Measurements from ENCODE around the gene GNAI3.

Gene GNAI3

GRCh38 chr1:109548321-109549267, at the start of gene GNAI3:
TSS of gene GNAI3 (plus strand) at chr1:109548615. CDS start at chr1:109548721, 106 bp downstream.
- peak; percentile 96 for DNase-seq

GRCh38 chr1:109499081-109499480, 49.3 kb upstream of the GNAI3 start:
- no peak for DNase-seq

DNA sequence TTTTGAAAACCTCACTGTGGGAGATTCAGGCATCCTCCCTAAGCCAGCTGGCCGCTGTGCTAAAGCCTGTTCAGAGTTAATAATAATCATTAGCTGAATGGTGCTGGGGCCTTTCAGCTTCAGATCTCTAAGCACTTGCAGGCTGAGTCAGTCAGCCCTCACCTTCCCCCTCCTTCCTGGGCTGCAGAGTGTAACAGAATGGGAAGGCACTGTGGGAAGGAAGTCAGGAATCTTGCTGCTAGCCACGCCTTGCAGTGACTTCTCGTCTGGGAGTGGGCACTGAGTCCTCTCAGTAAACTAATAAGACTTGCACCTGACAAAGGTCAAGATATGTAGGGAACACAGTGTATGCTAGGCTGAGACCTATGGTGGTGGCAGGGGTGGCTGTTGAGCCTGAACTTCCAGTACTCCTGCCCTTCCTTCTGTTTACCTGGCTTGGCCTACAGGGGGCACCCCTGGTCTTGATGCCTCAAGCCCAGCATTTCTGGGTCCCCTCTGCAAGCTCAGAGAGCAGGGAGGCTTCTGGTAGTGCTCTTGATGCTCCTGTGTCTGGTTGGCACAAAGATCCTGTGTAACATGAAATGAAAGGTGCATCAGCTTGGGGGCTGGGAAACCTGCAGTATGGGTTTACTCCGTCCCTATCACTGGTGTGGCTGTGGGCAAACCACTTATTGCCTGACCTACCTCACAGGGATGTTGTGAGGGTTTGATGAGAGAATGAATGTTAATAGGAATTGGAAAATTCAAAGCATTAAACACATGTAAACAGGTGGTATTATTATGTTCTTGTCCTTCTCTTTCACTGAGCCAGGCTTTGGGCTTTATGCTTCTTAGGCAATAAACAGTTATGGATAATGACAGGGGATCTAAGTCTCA, 48.5 kb upstream of the GNAI3 start:
- DNase-seq = peak; percentile 54

GRCh38 chr1:109500941-109501381, 47.5 kb upstream of the GNAI3 start:
- DNase-seq = no peak

DNA sequence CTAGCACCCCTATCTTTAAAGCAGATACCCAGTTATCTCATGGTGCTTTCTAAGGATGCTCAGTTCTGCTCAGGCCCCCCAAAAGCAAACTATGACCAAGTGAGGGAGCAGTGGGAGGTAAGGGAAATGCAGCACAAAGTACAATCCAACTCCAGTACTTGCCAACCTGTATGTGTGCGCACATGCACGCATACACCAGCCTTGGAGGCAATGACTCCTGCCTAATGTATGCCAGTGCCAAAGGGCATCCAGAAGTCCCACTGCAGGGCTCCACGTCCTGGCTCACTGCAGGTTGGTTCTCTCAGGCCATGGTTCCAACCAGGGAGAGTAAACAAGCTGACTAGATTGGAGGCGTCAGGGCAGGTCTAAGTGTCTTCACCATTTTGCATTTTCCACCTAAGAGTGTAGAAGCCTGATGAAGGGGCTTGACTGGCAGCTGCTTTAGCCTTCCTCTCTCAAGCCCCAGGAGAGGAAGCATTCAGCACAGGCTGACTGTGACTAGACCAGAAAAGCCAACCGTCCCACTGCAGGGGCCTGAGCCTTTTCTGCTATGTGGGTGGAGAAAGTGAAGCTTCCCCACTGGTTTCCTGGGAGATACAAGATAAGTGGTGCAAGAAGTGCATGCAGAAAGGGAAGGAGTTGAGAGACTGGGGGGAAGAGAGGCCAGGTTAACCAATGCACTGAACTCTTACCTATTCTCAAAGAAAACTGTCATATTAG, 46.6 kb upstream of the GNAI3 start:
- no peak for DNase-seq

DNA sequence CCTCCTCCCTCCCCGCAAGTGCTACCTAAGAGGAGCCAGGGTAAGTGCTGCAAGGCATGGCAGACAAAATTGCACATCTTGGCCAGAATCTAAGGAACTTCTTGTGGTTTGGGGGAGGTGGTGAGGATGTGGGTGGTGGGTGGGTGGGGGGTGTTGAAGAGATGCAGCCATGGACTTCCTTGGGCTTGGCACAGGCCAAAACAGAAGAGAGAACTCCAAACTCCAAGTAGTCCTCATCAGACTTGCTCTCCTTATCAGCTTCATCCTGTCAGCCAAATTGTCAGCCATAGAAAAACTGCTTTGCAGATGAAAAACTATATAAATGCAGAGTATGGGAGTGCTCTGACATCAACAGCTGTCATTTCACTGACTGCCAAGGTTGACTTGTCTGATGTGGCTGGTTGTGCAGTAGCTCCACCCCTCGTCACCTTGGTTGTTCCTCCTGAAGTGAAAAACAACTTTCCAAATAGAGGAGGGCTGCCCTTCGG, 46.0 kb upstream of the GNAI3 start:
- DNase-seq = peak; percentile 76

- no peak for DNase-seq
These were observed 44.5 kb upstream of the GNAI3 start for GRCh38 chr1:109503935-109504334.

DNA sequence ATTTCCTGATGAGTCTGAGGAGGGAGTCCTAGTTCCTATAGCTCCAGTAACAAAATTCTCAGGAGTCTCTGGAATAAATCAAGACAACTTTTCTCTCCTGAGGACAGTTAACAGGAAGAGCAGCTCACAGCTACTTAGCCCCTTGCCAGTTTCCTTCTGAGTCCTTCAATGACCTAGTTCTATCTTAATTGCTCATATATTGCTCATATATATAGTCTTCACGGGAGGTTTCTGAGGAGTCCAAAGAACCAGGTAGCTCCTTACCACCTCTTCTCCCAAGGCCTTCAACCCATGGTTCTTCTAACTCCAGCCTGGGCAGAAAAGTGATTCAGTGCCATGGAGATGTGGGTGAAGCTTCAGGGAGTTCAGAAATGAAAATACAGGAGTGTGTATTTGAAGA, 43.4 kb upstream of the GNAI3 start:
- DNase-seq = no peak

DNA sequence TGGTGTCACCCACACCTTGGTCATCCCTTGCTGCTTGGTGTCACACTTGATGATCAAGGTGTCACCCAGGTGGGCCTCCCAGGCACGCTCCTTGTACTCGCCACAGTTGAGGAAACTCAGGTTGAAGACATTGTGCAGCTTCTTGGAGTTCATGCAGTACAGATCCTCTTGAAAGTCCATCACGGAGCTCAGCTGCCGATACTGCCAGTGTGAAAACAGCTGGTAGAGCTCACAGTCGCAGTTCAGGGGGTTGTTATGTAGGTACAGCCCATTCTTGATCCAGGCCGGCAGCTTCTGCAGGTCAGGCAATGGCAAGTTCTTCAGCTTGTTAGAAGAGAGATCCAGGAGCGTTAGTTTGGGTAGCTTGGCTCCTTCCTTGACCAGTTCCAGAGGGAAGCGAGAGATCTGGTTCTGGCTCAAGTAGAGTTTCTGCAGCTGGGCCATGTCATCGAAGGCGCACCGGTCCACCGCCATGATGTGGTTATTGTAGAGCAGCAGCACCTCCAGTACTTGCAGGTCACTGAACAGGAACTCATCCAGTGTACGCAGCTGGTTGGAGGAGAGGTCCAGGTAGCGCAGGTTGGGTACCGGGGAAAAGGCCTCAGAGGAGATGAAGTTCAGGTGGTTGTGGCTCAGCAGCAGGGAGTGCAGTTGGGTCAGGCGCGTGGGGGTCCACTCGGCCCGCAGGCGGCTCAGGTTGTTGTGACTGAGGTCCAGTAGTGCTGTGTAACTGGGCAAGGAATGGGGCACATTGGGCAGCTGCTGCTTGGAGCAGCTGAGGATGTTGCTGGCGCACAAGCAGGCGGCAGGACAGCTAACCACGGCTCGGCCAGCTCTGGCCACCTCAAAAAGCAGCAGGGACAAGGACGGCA, 40.2 kb upstream of the GNAI3 start:
- DNase-seq = no peak

DNA sequence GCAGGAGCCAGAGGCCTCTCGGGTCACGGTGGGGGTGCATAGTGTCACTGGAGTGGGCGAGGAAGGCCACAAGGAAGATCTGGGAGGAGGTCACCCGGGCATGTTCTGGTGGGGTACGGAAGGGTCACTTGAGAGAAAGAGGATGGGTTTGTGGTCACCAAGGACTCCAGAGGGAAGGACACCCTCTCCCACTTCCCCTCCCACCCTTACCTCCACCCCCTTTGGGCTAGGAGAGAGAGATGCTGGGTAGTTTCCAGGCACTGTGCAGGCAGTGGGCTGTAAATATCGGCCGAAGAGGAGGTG, 39.6 kb upstream of the GNAI3 start:
- DNase-seq = no peak

GRCh38 chr1:109509176-109510134, 39.0 kb upstream of the GNAI3 start, which contains the start of gene AMIGO1:
TSS of gene AMIGO1 (minus strand) at chr1:109509727. CDS start at chr1:109508912, 815 bp downstream.
- peak; percentile 30 for DNase-seq

GRCh38 chr1:109513110-109513710, 35.2 kb upstream of the GNAI3 start:
- no peak for DNase-seq

- DNase-seq = no peak
These were observed 33.6 kb upstream of the GNAI3 start for GRCh38 chr1:109514846-109515245.

DNA sequence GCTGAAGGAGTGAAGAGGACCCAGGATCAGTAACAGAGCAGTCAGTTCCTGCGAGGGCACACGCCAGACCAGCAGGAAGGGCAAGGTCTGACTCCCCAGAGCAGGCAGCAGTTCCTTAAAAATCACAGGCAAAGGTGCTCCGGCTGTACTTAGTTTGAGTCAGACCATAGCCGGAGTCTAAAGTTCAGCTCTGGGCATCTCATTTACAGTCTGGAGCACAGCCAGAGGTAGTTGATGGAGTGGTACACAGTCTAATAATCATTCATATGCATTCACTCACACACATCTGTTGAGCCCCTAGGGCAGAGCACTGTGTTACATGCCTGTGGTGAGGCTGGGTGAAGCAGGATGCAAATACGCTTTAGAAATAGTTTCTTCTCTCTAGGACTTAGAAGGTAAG, 31.5 kb upstream of the GNAI3 start:
- DNase-seq = no peak

DNA sequence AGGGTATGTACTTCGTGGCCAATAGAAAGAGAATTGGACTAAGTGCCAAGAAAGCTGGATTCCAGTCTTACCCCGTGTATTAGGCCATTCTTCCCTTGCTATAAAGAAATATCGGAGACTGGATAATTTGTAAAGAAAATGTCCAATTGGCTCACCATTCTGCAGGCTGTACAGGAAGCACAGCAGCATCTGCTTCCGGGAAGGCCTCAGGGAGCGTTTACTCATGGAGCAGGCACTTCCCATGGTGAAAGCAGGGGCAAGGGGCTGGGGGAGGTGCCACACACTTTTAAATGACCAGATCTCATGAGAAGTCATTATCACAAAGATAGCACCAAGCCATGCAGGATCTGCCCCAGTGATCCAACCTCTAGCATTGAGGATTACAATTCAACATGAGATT, 31.1 kb upstream of the GNAI3 start:
- DNase-seq = no peak

DNA sequence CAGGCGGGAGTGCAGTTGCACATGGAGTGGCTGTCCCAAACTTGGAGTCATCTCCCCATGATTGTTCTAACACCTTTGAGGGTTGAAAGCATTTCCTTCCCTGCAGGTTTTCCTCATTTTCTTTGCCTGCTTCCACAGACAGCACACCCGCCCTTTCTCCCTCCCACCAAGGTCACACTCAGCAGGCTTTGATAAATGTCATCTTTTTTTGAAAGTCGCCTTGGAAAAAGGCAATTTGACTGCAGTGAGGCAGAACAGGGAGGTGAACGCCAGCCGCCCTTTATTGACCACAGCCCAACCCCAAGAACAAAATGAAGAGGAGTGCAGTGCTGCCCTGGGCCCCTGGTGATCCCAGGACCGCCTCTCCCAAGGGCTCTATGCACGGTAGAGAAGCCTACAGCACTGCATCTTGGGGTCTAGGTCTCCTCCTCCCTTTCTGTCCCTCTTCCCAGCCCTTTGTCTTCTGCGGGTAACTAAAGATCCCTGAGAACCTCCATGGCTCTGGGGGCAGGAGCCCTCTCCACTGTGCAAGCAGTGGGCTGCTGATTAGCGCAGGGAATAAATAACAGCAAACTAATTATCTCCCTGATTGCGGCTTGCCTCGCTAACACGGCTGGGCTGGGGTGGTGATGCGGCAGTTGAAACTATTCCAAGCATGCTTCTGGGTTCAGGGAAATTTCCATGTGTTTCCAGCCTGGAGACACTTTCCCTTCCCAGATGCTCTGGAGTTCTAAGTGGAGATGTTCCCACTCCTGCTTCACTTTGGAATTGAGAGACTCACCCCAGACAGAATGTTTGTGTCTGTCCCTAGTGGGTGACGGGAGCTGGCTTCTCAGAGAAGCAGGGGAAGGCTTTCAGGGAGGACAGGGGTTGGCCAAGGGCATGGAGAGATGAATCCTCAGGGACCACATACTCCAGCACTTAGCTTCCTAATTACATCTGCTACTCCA, 27.1 kb upstream of the GNAI3 start:
- DNase-seq = no peak

GRCh38 chr1:109522026-109522425, 26.4 kb upstream of the GNAI3 start:
- no peak for DNase-seq

- no peak for DNase-seq
These were observed 24.7 kb upstream of the GNAI3 start for GRCh38 chr1:109523706-109524105.

Measured in CD4-positive, alpha-beta T cell treated with Interleukin-4 for 4 hours (primary cell).